Keratinocyte (primary cell): ENCODE measurements around the gene CAD. TPM values are rescaled to one million over a fixed set of nuclear protein-coding genes. Genes with fewer than 3 reads are reported as not detected.

Source experiments
- DNase-seq: peaks from one replicate; pipeline ENCODE4 v3.0.0-alpha.2; 2011; ENCODE audit warnings: low read depth, missing footprints, low spot score
- FAIRE-seq: peaks from 2 replicates; lab custom pipeline; 2011; peaks lifted over from hg19 to GRCh38; lab: Jason Lieb, UNC
- H2AFZ ChIP-seq: 2 replicates; pipeline ENCODE4 v1.6.0; 2012; ENCODE audit warnings: low read length, control low read depth, inconsistent platforms; ENCODE audit not compliant: control insufficient read depth
- H3K27ac ChIP-seq: 2 replicates; pipeline ENCODE4 v1.5.1; 2011; ENCODE audit warnings: low read length; ENCODE audit not compliant: control insufficient read depth, insufficient read depth
- H3K27me3 ChIP-seq: 3 replicates; pipeline ENCODE4 v1.6.0; 2011; ENCODE audit warnings: low read length; ENCODE audit not compliant: control insufficient read depth, insufficient read depth; ENCODE audit errors: extremely low read depth
- H3K36me3 ChIP-seq, 2 experiments: 2 replicates in 1 of 2; 3 replicates in 1 of 2; pipeline ENCODE4 v1.5.1; 2011; ENCODE audit warnings: low read length in 2 of 2, mild to moderate bottlenecking in 1 of 2; ENCODE audit not compliant: control insufficient read depth in 2 of 2, insufficient read depth in 2 of 2; ENCODE audit errors: extremely low read depth in 1 of 2
- H3K4me1 ChIP-seq: 3 replicates; pipeline ENCODE4 v1.5.1; 2011; ENCODE audit warnings: low read length; ENCODE audit not compliant: control insufficient read depth, insufficient read depth; ENCODE audit errors: extremely low read depth
- H3K4me2 ChIP-seq: 3 replicates; pipeline ENCODE4 v1.6.0; 2011; ENCODE audit warnings: low read depth, low read length; ENCODE audit not compliant: control insufficient read depth, insufficient read depth; ENCODE audit errors: extremely low read depth
- H3K4me3 ChIP-seq, 3 experiments: fragments of 200-600 bp in 1 of 3; sonication (generic) in 1 of 3; 2 replicates in 2 of 3; 3 replicates in 1 of 3; pipeline ENCODE4 v1.5.1; 2011 to 2016; ENCODE audit warnings: low read length in 3 of 3, mild to moderate bottlenecking in 3 of 3, control low read depth in 2 of 3, inconsistent platforms in 1 of 3, low read depth in 1 of 3, mixed read lengths in 1 of 3, mixed run types in 1 of 3, moderate library complexity in 1 of 3; ENCODE audit not compliant: control insufficient read depth in 2 of 3, insufficient read depth in 2 of 3; ENCODE audit errors: extremely low read depth in 1 of 3
- H3K79me2 ChIP-seq: 2 replicates; pipeline ENCODE4 v1.6.0; 2012; ENCODE audit warnings: low read length; ENCODE audit not compliant: control insufficient read depth, insufficient read depth
- H3K9ac ChIP-seq: 3 replicates; pipeline ENCODE4 v1.6.0; 2011; ENCODE audit warnings: low read length; ENCODE audit not compliant: control insufficient read depth, insufficient read depth; ENCODE audit errors: extremely low read depth
- H3K9me1 ChIP-seq: 3 replicates; pipeline ENCODE4 v1.6.0; 2011; ENCODE audit warnings: low read length; ENCODE audit not compliant: control insufficient read depth, insufficient read depth; ENCODE audit errors: extremely low read depth
- H3K9me3 ChIP-seq: 2 replicates; pipeline ENCODE4 v1.5.1; 2012; ENCODE audit warnings: low read depth, low read length; ENCODE audit not compliant: control insufficient read depth
- H4K20me1 ChIP-seq: 3 replicates; pipeline ENCODE4 v1.6.0; 2011; ENCODE audit warnings: low read length; ENCODE audit not compliant: control insufficient read depth, insufficient read depth; ENCODE audit errors: extremely low read depth
- CTCF ChIP-seq, 3 experiments: IDR thresholded peaks in 1 of 3; conservative IDR thresholded peaks in 1 of 3; optimal IDR thresholded peaks in 1 of 3; 2 replicates in 2 of 3; 3 replicates in 1 of 3; pipeline versions ENCODE3 to v1.5.1; 2011; ENCODE audit warnings: low read length in 3 of 3, mild to moderate bottlenecking in 3 of 3, moderate library complexity in 2 of 3, control low read depth in 1 of 3, inconsistent platforms in 1 of 3; ENCODE audit not compliant: insufficient read depth in 2 of 3; ENCODE audit errors: extremely low read depth in 1 of 3
- EZH2 ChIP-seq: IDR thresholded peaks from one replicate; pipeline ENCODE4 v1.6.1; 2012; ENCODE audit warnings: inconsistent platforms, mild to moderate bottlenecking, low read length, moderate library complexity
- dilution Hi-C: fragments of 300-500 bp; cut with MboI; formaldehyde crosslinking; loops from one replicate; pipeline ENCODE4 v1.7.0; 2020; ENCODE audit warnings: low sequenced_read_pairs; ENCODE audit not compliant: extremely low pct_ligation_motif_present
- polyA plus RNA-seq, 5 experiments: library from polyadenylated mRNA; depleted of rRNA in 3 of 5; stranded (reverse) in 3 of 5; stranded (forward) in 1 of 5; unstranded in 1 of 5; fragments of >200 nt; gene quantifications; 1 replicate in 1 of 5; 2 replicates in 3 of 5; 3 replicates in 1 of 5; pipeline versions ENCODE4 v1.2.1 to v1.2.3, GENCODE V29; 2011 to 2012; ENCODE audit warnings: missing spikeins in 2 of 5, low read depth in 1 of 5, low replicate concordance in 1 of 5

The CAD gene
- polyA plus RNA-seq, 1 donor (not counting 4 experiments of a cell fraction or from before 2014, with no cell fraction given), result 21.0 TPM

GRCh38 chr2:27208486-27209050 lies 8.6 kb upstream of the CAD start:
- H4K20me1 ChIP-seq, result no peaks in the 10 kb centered on the region
- H3K27me3 ChIP-seq, result no peaks in the 10 kb centered on the region
- dilution Hi-C loops, result no loop called here
- no peaks in the 10 kb centered on the region for H3K9me3 ChIP-seq
- H3K4me3 ChIP-seq, result no peak overlapping the region
- no peak overlapping the region for H3K27ac ChIP-seq
- no peak overlapping the region for H3K4me2 ChIP-seq
- no peak for TF ChIP-seq CTCF (optimal IDR thresholded peaks at IDR 0.05 in 1 of 3, IDR thresholded peaks at IDR 0.05 in 1 of 3, conservative IDR thresholded peaks at IDR 0.05 in 1 of 3; ENCODE audit: extremely low read depth in 1 of 3, insufficient read depth in 2 of 3, low read length in 3 of 3)
- TF ChIP-seq EZH2, result no peak
- DNase-seq (no peak), FAIRE-seq (no peak)
- peaks cover 16% of the 10 kb centered on the region for H3K4me1 ChIP-seq
- no peaks in the 10 kb centered on the region for H3K9me1 ChIP-seq
- peaks cover 30 to 49% of the 10 kb centered on the region in 2 experiments for H3K36me3 ChIP-seq
- no peak overlapping the region for H3K9ac ChIP-seq
- H3K79me2 ChIP-seq, result peaks cover 5% of the 10 kb centered on the region
- H2AFZ ChIP-seq, result no peak overlapping the region

GRCh38 chr2:27209621-27210401 lies 7.4 kb upstream of the CAD start:
- dilution Hi-C loops, result no loop called here
- Histone ChIP-seq H4K20me1 (no peaks in the 10 kb centered on the region), H3K79me2 (peaks cover 7% of the 10 kb centered on the region), H3K36me3 (peaks cover 21 to 38% of the 10 kb centered on the region in 2 experiments), H2AFZ (no peak overlapping the region), H3K9me1 (no peaks in the 10 kb centered on the region), H3K27ac (no peak overlapping the region), H3K4me3 (no peak overlapping the region), H3K4me1 (peaks cover 17% of the 10 kb centered on the region), H3K9ac (no peak overlapping the region), H3K9me3 (no peaks in the 10 kb centered on the region), H3K27me3 (no peaks in the 10 kb centered on the region), H3K4me2 (peak overlapping the region; percentile 52)
- DNase-seq, result no peak
- no peak for TF ChIP-seq EZH2
- no peak for TF ChIP-seq CTCF (optimal IDR thresholded peaks at IDR 0.05 in 1 of 3, IDR thresholded peaks at IDR 0.05 in 1 of 3, conservative IDR thresholded peaks at IDR 0.05 in 1 of 3; ENCODE audit: extremely low read depth in 1 of 3, insufficient read depth in 2 of 3, low read length in 3 of 3)
- FAIRE-seq, result no peak
